NB4 (cell line): ENCODE results near the gene VEGFA.

Experiments
- CTCF ChIP-seq: IDR thresholded peaks from one replicate; pipeline ENCODE4 v1.5.1; 2012; ENCODE audit warnings: low read depth, low read length
- MYC ChIP-seq: IDR thresholded peaks from 2 replicates; pipeline ENCODE4 v1.6.1; 2011; ENCODE audit warnings: low read depth, low read length
- POLR2A ChIP-seq: IDR thresholded peaks from 2 replicates; pipeline ENCODE4 v1.6.1; 2011; ENCODE audit warnings: mild to moderate bottlenecking; ENCODE audit not compliant: insufficient read length; ENCODE audit errors: extremely low read depth
- TF ChIP-seq, protein P1 (sequence below): IDR thresholded peaks from 2 replicates; pipeline ENCODE4 v1.6.1; 2011; ENCODE audit warnings: low read depth, low read length

GRCh38 chr6:43823879-43824702 lies 54.1 kb downstream of the VEGFA start:
- TF ChIP-seq CTCF = no peak
- TF ChIP-seq POLR2A = no peak
- TF ChIP-seq, protein P1, sequence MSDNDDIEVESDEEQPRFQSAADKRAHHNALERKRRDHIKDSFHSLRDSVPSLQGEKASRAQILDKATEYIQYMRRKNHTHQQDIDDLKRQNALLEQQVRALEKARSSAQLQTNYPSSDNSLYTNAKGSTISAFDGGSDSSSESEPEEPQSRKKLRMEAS = no peak
- no peak for TF ChIP-seq MYC
